GM18861 (cell line): ENCODE data around the gene DUSP22.

Experiments used
- ATAC-seq: cut with Tn5 transposase; IDR thresholded peaks from one replicate; pipeline ENCODE4 v1.9.1; 2021; ENCODE audit not compliant: unreplicated experiment

The DUSP22 gene

DNA sequence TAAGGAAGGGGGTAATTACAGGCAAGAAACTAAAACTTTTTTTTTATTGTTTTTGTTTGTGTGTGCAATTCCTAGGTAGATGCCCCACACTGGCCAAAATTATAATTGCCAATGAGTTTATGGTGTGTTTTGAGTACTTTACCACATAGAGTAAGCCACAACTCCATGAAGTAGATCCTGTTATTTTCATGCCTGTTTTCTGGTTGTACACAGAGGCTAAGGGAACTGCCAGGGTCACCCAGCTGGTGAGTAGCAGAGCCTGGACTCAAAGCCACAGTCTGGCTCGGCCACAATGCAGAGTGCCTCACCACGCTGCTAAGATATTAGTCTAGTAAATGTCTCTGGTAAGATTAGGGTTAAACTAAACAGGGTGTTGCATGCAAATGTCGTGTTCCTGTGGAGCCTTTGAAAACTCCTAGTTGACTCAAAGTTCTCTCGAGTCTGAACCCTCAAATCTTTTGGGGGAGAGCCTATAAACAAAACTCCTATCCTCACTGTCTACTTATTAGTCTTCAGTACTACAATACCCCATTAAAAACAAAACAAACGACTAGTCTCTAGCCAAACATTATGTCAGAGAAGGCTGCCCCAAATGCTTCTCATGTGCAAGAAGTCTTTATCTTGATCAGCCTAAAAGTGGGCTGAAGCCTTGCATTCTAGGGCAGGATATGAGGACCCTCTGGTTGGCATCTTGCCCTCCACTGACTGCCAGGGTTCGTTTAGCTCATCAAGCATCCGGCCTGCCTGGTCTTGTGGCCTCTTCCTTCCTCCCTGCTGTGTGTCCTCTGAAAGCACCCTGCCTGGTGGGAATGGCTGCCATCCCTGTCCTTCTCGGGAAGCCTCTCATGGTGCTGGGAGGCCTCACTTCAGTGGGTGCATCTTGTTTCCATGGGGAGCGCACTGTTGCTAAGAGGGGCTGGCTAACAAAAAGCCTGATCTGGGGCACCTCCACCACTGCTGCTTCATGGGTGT is 4.2 kb downstream of the DUSP22 start:
- ATAC-seq = peak; percentile 33

DNA sequence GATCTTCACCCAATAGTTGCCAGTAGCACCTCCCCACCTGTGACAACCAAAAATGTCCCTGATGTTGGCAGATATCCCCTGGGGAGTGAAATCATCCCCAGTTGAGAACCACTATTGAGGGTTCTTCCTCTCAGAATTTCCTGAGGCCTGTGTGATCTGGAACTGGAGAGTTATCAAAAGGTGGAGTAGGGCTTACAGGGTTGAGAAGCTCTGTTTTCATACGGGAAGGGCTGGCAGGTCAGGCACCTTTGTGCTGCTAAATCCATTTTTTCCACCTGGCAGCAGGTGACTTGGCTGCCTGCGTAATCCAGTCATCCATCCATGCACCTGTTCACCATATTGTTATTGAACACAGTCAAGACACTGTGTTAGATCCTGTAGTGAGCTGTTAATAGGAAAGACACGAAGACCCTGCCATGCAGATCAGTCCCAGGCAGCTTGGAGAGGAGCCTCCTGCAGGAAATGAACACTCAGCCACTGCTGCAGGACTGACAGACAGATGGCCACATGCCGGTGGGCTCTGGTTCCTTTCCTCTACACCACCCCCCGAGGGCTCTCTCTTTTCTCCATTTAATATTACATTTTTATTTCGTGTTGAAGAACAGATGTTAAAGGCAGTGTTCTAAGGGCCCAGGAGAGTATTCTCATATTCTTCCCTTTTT is 5.4 kb downstream of the DUSP22 start:
- ATAC-seq = no peak

DNA sequence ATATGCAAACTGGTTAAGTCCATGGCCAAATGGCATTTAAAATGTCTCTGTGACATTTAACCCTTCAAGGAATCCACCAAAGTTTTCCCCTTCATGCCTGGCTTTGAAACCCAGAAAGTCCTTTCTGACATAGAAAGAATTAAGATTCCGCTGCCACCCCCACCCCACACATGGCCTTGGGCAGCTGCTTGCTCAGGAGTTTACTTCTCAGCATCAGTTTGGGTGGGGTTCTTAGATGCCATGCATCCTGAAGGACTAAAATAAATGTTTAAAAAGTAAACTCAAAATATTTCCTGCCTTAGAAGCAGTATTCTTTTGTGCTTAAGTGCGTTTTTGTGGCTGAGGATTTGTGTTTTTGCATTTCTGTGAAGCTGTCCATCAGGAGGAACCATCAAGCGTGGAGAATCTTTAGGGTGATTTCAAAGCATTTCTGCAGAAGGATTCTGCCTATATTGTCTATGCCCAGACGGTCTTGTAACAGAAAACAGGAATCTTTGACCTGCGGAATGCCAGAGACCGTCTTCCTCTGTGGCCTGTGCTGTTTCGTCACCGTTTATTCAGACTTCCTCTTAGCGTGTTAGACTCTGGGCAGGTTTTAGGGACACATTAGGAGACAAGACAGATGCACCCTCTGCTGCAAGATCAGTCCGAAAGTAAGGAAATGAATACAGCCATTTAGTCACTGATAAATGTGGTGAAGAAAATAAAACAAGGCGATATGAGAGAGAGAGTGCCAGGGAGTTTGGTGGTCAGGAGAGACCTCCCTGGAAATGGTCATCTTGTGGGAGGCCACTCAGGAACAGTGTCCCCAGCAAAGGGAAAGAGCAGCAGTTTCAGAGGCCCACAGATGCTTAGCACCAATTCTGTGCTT is 6.2 kb downstream of the DUSP22 start:
- ATAC-seq = no peak

DNA sequence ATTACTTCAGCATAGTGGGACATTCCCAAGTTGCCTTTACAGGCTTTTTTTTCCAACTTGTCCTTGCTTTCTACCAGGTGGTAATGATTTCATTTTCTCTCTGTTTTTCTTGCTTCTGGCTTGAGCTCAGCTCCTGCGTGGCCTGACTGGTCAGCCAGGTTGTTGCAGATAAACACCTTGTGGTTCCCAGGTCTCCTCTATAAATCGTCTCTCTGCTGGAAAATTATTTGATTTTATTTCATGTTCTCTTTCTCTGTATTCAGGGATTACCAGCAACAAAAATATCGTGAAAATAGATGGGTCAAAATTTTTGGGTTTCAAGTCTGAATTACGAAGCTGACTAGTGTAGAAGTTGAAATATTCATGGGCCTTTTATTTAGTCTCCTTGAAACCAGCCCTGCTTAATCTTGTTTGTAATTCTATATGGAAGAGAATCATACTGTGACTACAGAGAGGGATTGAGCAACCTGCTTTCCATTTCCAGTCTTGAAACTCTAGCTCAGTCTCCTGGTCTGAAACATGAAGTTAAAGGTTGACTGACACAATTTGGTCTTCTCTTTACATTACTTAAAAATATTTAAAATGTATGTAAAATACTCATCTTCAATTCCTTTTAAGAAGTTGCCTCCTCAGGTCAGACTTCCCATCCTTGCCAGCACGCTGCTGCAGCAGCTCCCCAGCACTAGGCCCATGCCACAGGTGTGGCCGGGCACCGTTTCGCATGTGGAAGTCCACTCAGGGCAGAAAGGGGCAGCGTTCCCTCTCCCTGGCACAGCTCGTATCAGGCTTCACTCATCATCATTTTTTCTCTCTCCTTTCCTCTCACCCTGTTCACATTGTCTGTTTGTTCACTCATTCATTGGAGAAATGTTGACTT is 7.1 kb downstream of the DUSP22 start:
- no peak for ATAC-seq

DNA sequence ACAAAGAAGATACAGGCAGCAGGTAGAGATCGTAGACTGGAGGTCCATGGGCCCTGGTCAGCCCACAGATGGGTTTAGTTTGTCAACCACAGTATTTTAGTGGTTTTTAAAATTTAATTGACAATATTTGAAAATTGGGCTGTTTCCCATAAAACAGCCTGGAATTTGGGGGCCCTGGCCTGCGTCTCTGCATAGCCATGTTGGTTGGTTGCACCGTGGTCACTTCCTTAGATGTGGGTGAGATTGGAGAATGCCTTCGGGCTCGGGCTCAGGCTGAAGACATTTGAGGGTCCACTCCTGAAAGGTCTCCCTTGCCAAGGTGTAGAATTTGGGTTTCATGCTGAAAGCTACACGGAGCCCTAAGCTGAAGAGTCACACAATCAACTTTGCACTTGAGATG is 7.7 kb downstream of the DUSP22 start:
- no peak for ATAC-seq

DNA sequence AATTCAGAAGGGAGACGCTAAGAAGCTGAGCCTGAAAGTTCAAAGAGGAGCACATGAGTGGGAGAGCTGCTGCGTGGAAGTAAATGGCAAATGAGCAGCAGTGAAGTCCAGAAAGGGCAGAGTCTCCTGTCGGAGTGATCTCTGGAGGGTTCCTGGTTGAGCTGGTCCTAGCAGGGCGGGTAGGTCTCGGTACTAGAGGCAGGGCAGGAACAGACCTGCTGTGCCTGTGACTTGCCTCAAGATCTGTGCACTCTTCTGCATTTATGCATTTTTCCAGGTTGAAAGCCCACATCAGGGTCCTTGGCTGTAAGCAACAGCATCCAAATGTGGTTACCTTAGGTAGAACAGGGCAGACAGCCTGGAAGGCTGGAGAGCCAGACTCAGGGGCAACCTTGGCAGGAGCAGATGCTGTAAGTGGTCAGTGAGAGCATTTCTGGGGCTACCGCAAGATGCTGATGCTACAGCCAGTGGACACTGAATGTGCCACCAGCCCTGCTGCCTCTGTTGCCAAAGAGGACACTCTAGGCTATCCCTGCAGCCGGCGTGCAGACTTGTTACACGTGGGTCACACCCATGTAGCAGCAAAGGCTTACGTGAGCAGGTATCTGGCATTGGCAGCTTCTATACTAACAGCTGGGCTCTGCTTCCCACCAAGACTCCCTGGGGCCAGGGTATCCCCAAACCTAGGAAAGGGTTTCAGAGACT is 8.4 kb downstream of the DUSP22 start:
- no peak for ATAC-seq

DNA sequence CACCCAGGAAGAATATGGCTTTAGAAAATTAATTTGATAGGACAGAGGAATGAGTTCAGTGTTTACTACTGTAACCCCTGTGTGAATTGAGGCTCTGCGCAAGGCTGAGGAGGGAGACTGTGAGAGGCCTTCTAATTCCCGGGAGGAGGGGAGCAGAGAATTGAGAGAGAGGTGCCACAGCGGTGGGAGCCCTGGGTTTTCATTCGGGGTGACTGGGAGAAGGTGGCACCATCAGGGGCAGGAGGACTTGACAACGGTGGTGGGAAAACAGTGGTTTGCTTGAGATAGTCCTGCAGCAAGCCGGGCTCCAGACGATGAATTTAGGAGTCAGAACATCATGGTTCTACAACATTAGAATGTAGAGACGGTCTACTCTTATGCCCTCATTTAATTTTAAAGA is 9.2 kb downstream of the DUSP22 start:
- ATAC-seq = no peak

DNA sequence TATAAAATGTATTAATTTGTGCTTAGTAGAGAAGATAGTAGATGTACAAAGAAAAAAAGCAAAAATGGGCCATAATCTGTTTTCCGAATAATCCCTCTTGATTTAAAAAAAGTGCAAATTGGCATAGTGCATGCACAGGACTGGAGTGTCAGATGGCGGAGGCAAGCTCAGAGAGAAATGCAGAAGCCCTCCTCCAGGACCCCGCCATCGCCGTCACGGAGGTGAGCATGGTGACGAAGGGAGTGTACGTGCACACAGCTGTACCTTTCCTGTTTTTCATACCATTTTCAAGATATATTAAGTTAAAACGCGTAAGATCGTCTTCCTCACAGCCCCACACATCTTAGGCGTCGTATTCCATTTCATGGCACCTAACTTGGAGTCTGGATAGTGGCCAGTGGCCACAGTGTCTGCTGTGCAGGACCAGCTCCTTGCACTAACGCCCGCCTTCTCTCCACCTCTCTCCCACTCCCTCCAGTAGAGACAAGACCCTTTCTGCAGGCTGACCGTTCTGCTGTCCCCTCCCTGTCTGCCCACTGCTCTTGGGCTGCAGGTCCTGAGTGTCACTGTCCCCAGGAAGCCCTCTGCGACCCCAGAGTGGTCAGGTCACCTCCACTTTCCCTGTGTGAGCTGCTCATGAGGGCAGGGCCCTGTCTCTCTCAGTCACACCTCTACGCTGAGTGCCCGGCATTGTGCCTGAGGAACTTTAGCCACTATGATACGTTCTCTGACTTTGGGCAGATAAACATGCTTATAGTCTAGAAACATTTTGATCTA is 9.8 kb downstream of the DUSP22 start:
- no peak for ATAC-seq

DNA sequence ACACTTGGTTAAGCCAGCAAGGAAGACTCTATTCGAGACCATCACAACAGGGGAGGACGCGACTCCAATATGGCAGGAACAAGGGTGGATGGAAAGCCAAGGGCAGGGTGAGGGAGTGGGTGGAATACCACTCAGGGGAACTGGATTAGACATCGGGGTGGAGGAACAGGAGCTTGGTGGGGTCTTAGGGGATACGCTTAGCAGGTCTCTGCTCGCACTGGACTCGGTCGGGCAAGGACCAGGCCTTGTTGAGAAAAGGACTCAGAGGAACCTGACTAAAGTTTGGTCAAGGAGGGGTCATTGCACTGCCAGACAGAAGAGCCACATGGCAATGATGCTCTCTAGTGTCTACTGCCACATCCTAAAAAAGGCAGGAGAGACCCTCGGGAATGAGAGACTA is 10.5 kb downstream of the DUSP22 start:
- ATAC-seq = no peak

DNA sequence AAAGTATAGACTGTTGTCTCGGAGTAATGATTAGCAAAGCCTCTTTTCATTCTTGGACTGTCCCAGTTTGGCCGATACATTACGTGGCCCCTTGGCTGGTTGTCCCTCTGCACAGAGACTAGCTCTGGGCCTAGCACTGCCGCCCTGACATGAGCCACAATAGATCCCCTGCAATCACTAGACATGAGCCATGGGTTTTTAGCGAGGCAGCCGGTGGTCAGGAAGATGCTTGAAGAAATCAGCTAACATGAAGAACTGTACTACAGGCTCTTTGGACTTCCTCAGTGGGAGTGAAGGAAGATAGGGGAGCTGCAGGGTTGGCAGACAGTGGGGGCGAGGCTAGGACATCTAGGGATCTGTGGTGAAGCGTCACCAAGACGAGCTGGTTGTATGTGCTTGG is 11.0 kb downstream of the DUSP22 start:
- ATAC-seq = no peak

DNA sequence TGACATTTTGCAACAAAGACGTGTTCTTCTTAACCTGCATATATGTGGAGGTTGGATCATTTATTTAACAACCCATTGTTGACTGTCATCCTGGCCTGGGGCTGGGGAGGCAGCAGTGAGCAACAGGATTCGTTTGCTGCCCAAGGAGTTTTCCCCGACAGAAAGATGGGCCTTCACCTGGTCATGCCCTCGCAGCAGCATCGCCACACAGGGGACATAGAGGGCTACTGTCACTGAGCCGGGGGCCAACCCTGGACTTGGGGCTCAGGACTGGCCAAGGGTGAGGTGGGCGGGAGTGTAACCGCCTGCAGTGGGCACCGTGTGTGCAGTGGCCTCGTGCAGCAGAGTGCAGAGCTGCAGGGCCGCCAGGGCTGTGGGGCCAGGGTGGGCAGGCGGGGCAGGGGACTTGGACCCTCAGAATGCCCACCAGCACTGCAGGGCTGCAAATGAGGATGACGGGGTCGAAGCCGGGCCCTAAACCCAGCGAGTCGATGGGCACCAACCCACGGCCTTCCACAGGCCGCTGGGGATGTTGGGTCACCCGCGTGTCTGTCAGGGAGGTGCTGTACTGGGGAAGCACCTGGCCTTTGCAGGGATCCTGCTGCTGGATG is 11.8 kb downstream of the DUSP22 start:
- ATAC-seq = no peak

DNA sequence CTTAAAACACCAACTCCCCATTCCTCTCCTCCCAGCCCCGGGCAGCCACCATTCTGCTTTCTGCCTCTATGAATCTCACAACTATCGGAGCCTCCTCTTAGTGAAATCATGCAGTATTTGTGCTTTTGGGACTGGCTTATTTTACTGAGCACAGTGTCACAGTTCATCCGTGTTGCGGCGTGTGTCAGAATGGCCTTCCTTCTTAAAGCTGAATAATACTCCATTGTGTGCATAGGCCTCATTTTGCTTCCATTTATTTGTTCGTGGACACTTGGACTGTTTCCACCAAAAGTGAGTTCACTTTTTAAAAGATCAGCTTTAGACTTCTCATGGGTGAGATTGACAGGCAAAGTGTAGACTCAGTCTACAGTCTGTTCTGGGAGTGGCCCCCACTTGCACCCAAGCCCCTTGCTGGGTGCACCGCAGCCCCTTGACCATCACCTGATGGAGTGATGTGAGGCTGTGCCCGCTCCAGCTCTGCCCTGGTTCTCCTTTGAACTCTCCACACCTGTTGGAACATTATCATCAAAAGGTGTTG is 12.6 kb downstream of the DUSP22 start:
- no peak for ATAC-seq

DNA sequence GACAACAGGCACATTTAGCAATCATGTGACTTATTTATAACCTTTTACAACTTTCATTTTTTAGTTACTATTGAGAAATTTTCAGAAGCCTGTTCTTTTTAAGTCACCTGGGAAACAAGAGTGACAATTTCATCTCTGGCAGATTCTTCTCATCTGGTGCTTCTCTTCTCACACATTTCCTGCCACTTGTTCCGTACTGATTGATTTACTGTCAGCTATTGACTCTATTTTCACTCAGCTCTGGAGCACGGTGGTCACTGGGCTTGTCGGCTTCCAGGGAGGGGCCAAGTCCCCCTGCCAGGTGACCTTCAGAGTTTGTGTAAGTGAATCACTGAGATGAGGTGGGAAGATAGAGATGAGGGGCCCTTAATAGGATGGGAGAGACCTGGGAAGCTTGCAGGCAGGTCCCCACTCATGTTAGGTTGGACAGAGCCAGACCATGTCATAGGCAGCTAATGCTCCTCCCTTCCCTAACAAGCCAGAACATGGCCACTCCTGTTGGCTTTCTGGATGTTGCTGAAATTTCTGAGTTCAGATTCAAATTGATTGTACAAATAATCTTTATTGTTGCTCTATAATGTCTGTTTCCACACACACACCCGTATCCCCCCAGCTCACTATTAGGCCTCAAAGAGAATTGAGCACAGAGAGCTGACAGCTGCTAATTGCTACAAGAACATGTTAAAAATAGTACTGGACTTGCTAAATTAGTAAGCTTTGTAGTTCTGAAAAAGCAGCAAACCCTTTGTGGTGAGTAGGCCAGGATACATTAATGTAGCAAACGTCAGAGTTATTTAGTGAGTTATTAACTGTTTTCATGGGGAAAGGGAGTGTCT is 13.3 kb downstream of the DUSP22 start:
- peak; percentile 82 for ATAC-seq

DNA sequence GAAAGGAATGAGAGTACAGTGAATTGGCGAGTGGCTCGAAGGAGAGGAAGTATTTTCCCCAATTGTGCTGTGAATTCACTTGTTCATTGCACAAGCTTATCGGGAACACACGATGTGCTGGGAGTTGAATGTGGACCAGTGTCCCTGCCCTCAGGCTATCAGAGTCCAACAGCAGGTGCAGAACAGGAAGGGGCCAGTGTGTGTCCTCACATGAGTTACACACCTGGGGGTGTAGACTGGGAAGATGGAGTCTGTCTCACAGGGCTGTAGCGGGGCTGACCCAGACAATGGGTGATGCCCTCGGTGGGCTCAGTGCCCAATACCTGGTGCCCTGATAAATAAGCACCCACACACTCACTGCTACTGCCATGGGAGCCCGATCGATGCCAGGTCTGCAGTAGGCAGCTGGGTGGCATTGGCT is 14.4 kb downstream of the DUSP22 start:
- no peak for ATAC-seq

DNA sequence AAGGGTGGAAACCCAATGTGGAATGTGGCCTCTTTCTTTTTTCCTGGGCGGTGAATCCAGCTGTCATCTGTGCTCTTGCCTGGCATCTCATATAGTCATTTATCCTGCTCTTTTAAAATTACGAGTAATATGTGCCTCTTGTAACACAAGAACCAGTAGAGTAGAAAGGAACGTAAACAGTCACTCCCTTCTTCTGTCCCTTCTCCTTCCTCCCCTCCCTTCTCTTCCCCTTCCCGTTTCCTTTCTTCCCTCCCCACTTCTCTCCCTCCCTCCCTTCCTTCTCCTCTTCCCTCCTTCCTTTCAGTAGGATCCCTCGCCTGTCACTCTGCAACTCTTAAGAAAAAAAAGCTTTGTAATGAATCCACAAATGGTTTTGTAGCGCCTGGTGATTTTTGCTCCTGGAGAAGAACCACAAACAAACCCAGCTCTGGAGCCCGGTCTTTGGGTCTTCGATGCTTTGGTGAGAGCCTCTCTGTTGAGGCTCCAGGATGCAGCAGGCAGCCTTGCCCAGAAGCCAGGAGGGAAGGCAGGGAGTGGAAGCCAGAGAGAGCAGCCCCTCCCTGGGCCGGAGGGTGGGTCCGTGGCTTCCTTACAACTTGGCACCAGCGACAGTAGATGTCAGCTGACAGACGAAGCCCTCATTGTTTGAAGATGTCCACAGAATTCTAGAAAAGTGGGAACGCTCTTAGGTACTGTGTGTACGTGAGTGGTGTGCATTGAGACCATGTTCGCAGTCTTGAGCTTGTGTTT is 15.0 kb downstream of the DUSP22 start:
- no peak for ATAC-seq

DNA sequence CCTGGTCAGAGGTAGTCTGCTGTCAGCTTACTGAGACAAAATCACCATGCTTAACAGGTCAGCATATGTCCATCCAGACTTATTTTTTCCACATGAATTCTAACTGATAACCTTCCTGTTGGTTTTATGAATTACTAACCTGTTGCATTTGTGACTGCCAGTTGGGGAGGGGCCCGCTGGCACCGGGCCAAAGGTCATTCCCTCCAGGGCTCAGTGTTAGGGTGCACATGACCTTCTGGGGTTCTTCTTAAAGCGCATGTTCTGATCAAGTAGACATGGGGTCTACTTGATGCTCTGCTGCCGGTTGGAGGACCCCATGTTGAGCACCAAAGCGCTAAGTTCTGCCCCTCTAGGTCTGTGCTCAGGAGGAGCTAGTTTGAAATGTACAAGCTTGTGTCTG is 15.6 kb downstream of the DUSP22 start:
- ATAC-seq = no peak

DNA sequence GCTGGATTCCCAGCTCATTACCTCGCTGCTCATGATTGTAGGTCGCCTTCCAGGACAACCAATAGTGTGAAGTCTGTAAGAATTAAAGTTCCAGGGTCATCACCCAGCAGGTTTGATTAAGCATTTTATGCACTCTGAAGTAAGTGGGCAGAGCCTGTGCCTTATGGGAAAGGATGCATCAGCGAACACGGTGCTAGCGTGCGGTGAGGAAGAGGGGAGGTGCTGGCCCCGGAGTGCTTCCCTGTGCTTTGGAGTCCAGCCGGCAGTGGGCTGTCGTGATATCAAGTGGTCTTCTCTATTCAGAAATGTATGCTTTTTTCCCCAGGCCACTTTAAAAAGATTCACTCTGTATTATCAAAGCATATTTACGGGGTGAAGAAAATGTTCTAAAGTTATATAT is 16.0 kb downstream of the DUSP22 start:
- ATAC-seq = no peak
